Suprapubic skin (tissue), 4 donors: ENCODE measurements around the gene MAP2K6.

Experiments
- POLR2A ChIP-seq, 2 donors: fragments of 450-650 bp; IDR thresholded peaks; one replicate each; pipeline ENCODE4 v1.6.1; 2017; ENCODE audit warnings: antibody characterized with exemption in 2 of 2, mild to moderate bottlenecking in 2 of 2, moderate library complexity in 2 of 2
- POLR2AphosphoS5 ChIP-seq, 3 donors: sonication (generic); formaldehyde crosslinking; IDR thresholded peaks; one replicate each; pipeline ENCODE4 v1.6.1; 2017; ENCODE audit warnings: antibody characterized with exemption in 3 of 3
- TF ChIP-seq, protein P1 (sequence below), 2 donors: fragments of 200-600 bp in 1 of 2; fragments of 450-650 bp in 1 of 2; sonication (generic) in 1 of 2; IDR thresholded peaks; one replicate each; pipeline ENCODE4 v1.5.1; 2016 to 2019; ENCODE audit warnings: antibody characterized with exemption in 2 of 2, mild to moderate bottlenecking in 1 of 2, moderate library complexity in 1 of 2

DNA sequence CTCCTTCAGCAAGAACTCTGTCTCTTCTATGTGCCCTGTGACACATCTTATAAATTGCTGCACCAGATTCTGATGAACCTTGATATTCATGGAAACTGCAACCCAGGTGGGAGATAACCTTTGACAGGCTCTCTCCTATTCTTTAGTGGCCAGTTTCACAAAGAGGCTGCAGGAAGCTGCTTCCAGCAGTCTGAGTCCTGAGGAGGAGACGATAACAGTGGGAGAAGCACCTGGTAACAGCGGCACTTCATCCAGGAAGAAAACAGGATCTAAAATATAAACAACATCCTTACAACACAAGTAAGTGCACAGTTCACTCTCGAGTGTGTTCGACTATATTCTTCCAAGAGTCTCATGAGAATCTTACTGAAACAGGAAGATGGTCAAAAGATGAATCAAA is 180.1 kb downstream of the MAP2K6 start:
- TF ChIP-seq, protein P1, sequence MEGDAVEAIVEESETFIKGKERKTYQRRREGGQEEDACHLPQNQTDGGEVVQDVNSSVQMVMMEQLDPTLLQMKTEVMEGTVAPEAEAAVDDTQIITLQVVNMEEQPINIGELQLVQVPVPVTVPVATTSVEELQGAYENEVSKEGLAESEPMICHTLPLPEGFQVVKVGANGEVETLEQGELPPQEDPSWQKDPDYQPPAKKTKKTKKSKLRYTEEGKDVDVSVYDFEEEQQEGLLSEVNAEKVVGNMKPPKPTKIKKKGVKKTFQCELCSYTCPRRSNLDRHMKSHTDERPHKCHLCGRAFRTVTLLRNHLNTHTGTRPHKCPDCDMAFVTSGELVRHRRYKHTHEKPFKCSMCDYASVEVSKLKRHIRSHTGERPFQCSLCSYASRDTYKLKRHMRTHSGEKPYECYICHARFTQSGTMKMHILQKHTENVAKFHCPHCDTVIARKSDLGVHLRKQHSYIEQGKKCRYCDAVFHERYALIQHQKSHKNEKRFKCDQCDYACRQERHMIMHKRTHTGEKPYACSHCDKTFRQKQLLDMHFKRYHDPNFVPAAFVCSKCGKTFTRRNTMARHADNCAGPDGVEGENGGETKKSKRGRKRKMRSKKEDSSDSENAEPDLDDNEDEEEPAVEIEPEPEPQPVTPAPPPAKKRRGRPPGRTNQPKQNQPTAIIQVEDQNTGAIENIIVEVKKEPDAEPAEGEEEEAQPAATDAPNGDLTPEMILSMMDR (IDR thresholded peaks at IDR 0.05) = no peak
- TF ChIP-seq POLR2AphosphoS5 (IDR thresholded peaks at IDR 0.05) (no peak), POLR2A (IDR thresholded peaks at IDR 0.05) (no peak)
